Hepatocyte (in vitro differentiated cells): ENCODE measurements around the gene B4GALNT4. TPM values are rescaled to one million over a fixed set of nuclear protein-coding genes. Genes with fewer than 3 reads are reported as not detected.

Source experiments
- DNase-seq: peaks from one replicate; pipeline ENCODE4 v3.0.0-alpha.2; 2016; ENCODE audit warnings: low spot score
- H2AFZ ChIP-seq: fragments of 200-600 bp; sonication (generic); 2 replicates; pipeline ENCODE4 v1.6.0; 2016; ENCODE audit warnings: antibody characterized with exemption, mild to moderate bottlenecking
- H3K27ac ChIP-seq: fragments of 200-600 bp; sonication (generic); 2 replicates; pipeline ENCODE4 v1.5.1; 2016; ENCODE audit warnings: mild to moderate bottlenecking
- H3K27me3 ChIP-seq: fragments of 200-600 bp; sonication (generic); 2 replicates; pipeline ENCODE4 v1.6.1; 2016
- H3K36me3 ChIP-seq: fragments of 200-600 bp; sonication (generic); replicated peaks from 2 replicates; pipeline ENCODE4 v1.5.1; 2016; ENCODE audit warnings: low read depth; ENCODE audit not compliant: insufficient read depth
- H3K4me1 ChIP-seq: fragments of 200-600 bp; sonication (generic); 2 replicates; pipeline ENCODE4 v1.5.1; 2016; ENCODE audit warnings: mild to moderate bottlenecking, moderate library complexity; ENCODE audit not compliant: insufficient read depth
- H3K4me2 ChIP-seq: fragments of 200-600 bp; sonication (generic); 2 replicates; pipeline ENCODE4 v1.6.0; 2016
- H3K4me3 ChIP-seq: fragments of 200-600 bp; sonication (generic); 2 replicates; pipeline ENCODE4 v1.5.1; 2016; ENCODE audit warnings: mild to moderate bottlenecking
- H3K79me2 ChIP-seq: fragments of 200-600 bp; sonication (generic); 2 replicates; pipeline ENCODE4 v1.6.0; 2017; ENCODE audit warnings: mild to moderate bottlenecking
- H3K9me2 ChIP-seq: fragments of 200-600 bp; sonication (generic); replicated peaks from 2 replicates; pipeline ENCODE4 v1.6.0; 2017; ENCODE audit warnings: mild to moderate bottlenecking; ENCODE audit not compliant: insufficient read depth
- H3K9me3 ChIP-seq: fragments of 200-600 bp; sonication (generic); 2 replicates; pipeline ENCODE4 v1.5.1; 2016; ENCODE audit warnings: low read depth, mild to moderate bottlenecking
- H4K20me1 ChIP-seq: fragments of 200-600 bp; sonication (generic); 2 replicates; pipeline ENCODE4 v1.6.0; 2016; ENCODE audit warnings: mild to moderate bottlenecking; ENCODE audit not compliant: insufficient read depth, poor library complexity, severe bottlenecking
- EZH2 ChIP-seq: fragments of 200-600 bp; sonication (generic); IDR thresholded peaks from 2 replicates; pipeline ENCODE4 v1.6.1; 2016; ENCODE audit warnings: antibody characterized with exemption, mild to moderate bottlenecking, borderline replicate concordance
- EZH2phosphoT487 ChIP-seq: fragments of 200-600 bp; sonication (generic); IDR thresholded peaks from one replicate; pipeline ENCODE4 v1.6.1; 2018; ENCODE audit warnings: antibody characterized with exemption, mild to moderate bottlenecking, low read depth, moderate library complexity; ENCODE audit not compliant: unreplicated experiment, severe bottlenecking
- WGBS: methylation state at CpG from one replicate; pipeline ENCODE4 v1.1.6; 2016; ENCODE audit warnings: low lambda C conversion rate; ENCODE audit errors: missing lambda C conversion rate; 5-methylcytosine and 5-hydroxymethylcytosine counted together
- polyA plus RNA-seq: library from polyadenylated mRNA; unstranded; fragments of >200 nt; fragmentation: Nextera tagmentation; extraction: Ambion mirVana; gene quantifications from 2 replicates; pipeline ENCODE4 v1.2.1, GENCODE V29; 2016
- total RNA-seq: library from RNA; depleted of rRNA; stranded (reverse); fragments of >200 nt; gene quantifications from 2 replicates; pipeline ENCODE4 v1.2.3, GENCODE V29; 2014
- TF ChIP-seq, protein P1 (sequence below): fragments of 200-600 bp; sonication (generic); IDR thresholded peaks from 2 replicates; pipeline ENCODE4 v1.5.1; 2016; ENCODE audit warnings: antibody characterized with exemption, mild to moderate bottlenecking; ENCODE audit not compliant: poor library complexity

The B4GALNT4 gene
- total and polyA plus RNA-seq, 2 experiments from 2014 or later = 30.0 to 38.8 TPM

- Histone ChIP-seq H3K4me3 (no peak overlapping the region), H3K36me3 (no peaks in the 10 kb centered on the region), H2AFZ (peak overlapping the region; percentile 27), H3K27ac (peak overlapping the region; percentile 100), H3K4me1 (peaks cover 42% of the 10 kb centered on the region), H4K20me1 (no peaks in the 10 kb centered on the region), H3K27me3 (no peaks in the 10 kb centered on the region), H3K9me2 (no peaks in the 10 kb centered on the region), H3K4me2 (peak overlapping the region; percentile 29), H3K9me3 (no peaks in the 10 kb centered on the region), H3K79me2 (no peaks in the 10 kb centered on the region)
- TF ChIP-seq EZH2phosphoT487 = no peak
- TF ChIP-seq, protein P1, sequence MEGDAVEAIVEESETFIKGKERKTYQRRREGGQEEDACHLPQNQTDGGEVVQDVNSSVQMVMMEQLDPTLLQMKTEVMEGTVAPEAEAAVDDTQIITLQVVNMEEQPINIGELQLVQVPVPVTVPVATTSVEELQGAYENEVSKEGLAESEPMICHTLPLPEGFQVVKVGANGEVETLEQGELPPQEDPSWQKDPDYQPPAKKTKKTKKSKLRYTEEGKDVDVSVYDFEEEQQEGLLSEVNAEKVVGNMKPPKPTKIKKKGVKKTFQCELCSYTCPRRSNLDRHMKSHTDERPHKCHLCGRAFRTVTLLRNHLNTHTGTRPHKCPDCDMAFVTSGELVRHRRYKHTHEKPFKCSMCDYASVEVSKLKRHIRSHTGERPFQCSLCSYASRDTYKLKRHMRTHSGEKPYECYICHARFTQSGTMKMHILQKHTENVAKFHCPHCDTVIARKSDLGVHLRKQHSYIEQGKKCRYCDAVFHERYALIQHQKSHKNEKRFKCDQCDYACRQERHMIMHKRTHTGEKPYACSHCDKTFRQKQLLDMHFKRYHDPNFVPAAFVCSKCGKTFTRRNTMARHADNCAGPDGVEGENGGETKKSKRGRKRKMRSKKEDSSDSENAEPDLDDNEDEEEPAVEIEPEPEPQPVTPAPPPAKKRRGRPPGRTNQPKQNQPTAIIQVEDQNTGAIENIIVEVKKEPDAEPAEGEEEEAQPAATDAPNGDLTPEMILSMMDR = no peak
- TF ChIP-seq EZH2 = no peak
- 32% methylated on average over 16 of the region's 16 CpGs for WGBS
- peak; percentile 89 for DNase-seq
Observed at GRCh38 chr11:353179-353873, 16.0 kb upstream of the B4GALNT4 start.

DNA sequence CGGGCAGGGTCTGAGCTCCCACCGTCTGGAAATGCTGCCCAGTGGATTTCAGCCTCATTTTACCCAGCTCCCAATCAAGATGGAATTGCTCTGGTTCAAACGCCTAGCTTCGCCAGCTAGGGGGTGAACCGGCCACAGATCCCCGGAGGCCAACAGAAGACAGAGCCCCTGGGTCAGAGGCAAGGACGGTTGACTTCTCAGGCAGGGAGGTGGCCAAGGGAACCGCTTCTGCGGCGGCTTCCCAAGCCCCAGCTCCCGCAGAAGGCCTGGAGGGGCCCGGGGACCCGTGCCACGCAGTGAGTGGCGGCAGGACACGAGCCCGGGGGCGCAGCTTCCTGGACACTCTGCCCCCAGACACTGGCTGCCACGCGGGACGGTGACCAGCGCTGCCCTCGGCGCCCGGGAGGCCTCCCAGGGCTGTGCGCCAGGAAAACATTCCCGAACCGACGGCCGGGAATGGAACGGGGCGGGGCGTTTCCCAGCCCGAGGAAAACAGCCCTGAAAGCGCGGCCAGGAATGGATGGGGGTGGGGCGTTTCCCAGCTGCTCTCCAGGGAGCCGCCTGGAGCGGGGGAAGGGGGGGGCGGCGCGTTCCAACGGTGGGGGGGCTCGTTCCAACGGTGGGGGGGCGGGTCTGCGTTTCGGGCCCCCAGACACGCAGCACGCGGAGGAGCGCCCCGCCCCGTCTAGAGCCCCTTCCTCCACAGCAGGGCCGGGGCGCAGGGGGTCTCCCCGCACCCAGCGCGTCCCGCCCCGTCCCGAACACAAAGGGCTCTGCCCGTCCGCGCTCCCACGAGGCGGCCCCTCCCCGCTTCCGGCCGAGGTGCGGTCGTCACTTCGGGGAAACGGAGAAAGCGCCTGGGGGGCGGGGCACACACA lies 13.5 kb upstream of the B4GALNT4 start:
- DNase-seq = peak; percentile 97
- Histone ChIP-seq H3K4me2 (peak overlapping the region; percentile 78), H3K27ac (peak overlapping the region; percentile 100), H3K4me1 (peaks cover 35% of the 10 kb centered on the region), H2AFZ (no peak overlapping the region), H3K4me3 (no peak overlapping the region), H3K9me3 (no peaks in the 10 kb centered on the region), H3K27me3 (no peaks in the 10 kb centered on the region), H3K79me2 (no peaks in the 10 kb centered on the region), H3K36me3 (no peaks in the 10 kb centered on the region), H4K20me1 (no peaks in the 10 kb centered on the region), H3K9me2 (no peaks in the 10 kb centered on the region)
- TF ChIP-seq, protein P1 = no peak
- no peak for TF ChIP-seq EZH2
- TF ChIP-seq EZH2phosphoT487 = no peak
- WGBS = 12% methylated on average over 31 of the region's 76 CpGs

GRCh38 chr11:356610-357009 lies 12.7 kb upstream of the B4GALNT4 start:
- peaks cover 28% of the 10 kb centered on the region for H3K4me1 ChIP-seq
- TF ChIP-seq EZH2 (no peak), EZH2phosphoT487 (no peak)
- TF ChIP-seq, protein P1 = no peak
- no peaks in the 10 kb centered on the region for H3K36me3 ChIP-seq
- H3K4me3 ChIP-seq = no peak overlapping the region
- H3K27me3 ChIP-seq = no peaks in the 10 kb centered on the region
- H4K20me1 ChIP-seq = no peaks in the 10 kb centered on the region
- DNase-seq = no peak
- WGBS = 82% methylated on average over 6 of the region's 6 CpGs
- H3K79me2 ChIP-seq = no peaks in the 10 kb centered on the region
- no peak overlapping the region for H2AFZ ChIP-seq
- no peak overlapping the region for H3K27ac ChIP-seq
- H3K9me3 ChIP-seq = no peaks in the 10 kb centered on the region
- no peaks in the 10 kb centered on the region for H3K9me2 ChIP-seq
- no peak overlapping the region for H3K4me2 ChIP-seq
